SJCRH30 (cell line): Measurements from ENCODE around the gene MAPK13. TPM values are rescaled to one million over a fixed set of nuclear protein-coding genes. Genes with fewer than 3 reads are reported as not detected.
"Not testable (repeated sequence)": the region's sequence is repeated elsewhere in the genome, so short reads cannot be mapped to it uniquely, and the experiment has no call there.

Source experiments
- DNase-seq, 2 experiments: peaks; one replicate each; pipeline ENCODE4 v3.0.0-alpha.2; 2015 to 2020
- H3K27ac ChIP-seq: fragments of 250-450 bp; sonication (Bioruptor Pico); 2 replicates; pipeline ENCODE4 v1.5.1; 2020; ENCODE audit warnings: mild to moderate bottlenecking, moderate library complexity
- H3K27me3 ChIP-seq: fragments of 250-450 bp; sonication (Bioruptor Pico); 2 replicates; pipeline ENCODE4 v1.5.1; 2020; ENCODE audit warnings: mild to moderate bottlenecking, moderate library complexity
- H3K36me3 ChIP-seq: fragments of 250-450 bp; sonication (Bioruptor Pico); 2 replicates; pipeline ENCODE4 v1.5.1; 2020; ENCODE audit warnings: mild to moderate bottlenecking, moderate library complexity
- H3K4me1 ChIP-seq: fragments of 250-450 bp; sonication (Bioruptor Pico); 2 replicates; pipeline ENCODE4 v1.5.1; 2020; ENCODE audit warnings: mild to moderate bottlenecking, moderate library complexity
- H3K4me3 ChIP-seq: fragments of 250-450 bp; sonication (Bioruptor Pico); 2 replicates; pipeline ENCODE4 v1.5.1; 2020; ENCODE audit warnings: mild to moderate bottlenecking, moderate library complexity
- H3K9me3 ChIP-seq: fragments of 250-450 bp; sonication (Bioruptor Pico); replicated peaks from 2 replicates; pipeline ENCODE4 v1.5.1; 2020; ENCODE audit warnings: mild to moderate bottlenecking, moderate library complexity
- total RNA-seq: library from RNA; depleted of rRNA; stranded (reverse); fragments of >200 nt; shearing (Covaris generic); gene quantifications from 2 replicates; pipeline ENCODE4 v1.2.3, GENCODE V29; 2014

MAPK13 gene
- total RNA-seq, 1 experiment from 2014 or later: 0.08 TPM

GRCh38 chr6:36120018-36120417, 10.3 kb upstream of the MAPK13 start:
- DNase-seq: no peak
- no peaks in the 10 kb centered on the region for H3K36me3 ChIP-seq
- H3K4me1 ChIP-seq: no peaks in the 10 kb centered on the region
- H3K27ac ChIP-seq: no peak overlapping the region
- H3K9me3 ChIP-seq: no peaks in the 10 kb centered on the region
- H3K27me3 ChIP-seq: no peaks in the 10 kb centered on the region
- no peak overlapping the region for H3K4me3 ChIP-seq

GRCh38 chr6:36120539-36120938, 9.8 kb upstream of the MAPK13 start:
- no peak overlapping the region for H3K4me3 ChIP-seq
- no peaks in the 10 kb centered on the region for H3K4me1 ChIP-seq
- no peak for DNase-seq
- H3K9me3 ChIP-seq: no peaks in the 10 kb centered on the region
- H3K36me3 ChIP-seq: no peaks in the 10 kb centered on the region
- no peak overlapping the region for H3K27ac ChIP-seq
- H3K27me3 ChIP-seq: no peaks in the 10 kb centered on the region

- no peaks in the 10 kb centered on the region for H3K9me3 ChIP-seq
- H3K36me3 ChIP-seq: no peaks in the 10 kb centered on the region
- H3K27me3 ChIP-seq: no peaks in the 10 kb centered on the region
- no peak for DNase-seq
- no peak overlapping the region for H3K27ac ChIP-seq
- H3K4me1 ChIP-seq: no peaks in the 10 kb centered on the region
- no peak overlapping the region for H3K4me3 ChIP-seq
Measured at GRCh38 chr6:36120979-36121786, 9.1 kb upstream of the MAPK13 start.

- H3K27ac ChIP-seq: no peak overlapping the region
- DNase-seq: no peak
- H3K9me3 ChIP-seq: no peaks in the 10 kb centered on the region
- no peaks in the 10 kb centered on the region for H3K27me3 ChIP-seq
- H3K4me3 ChIP-seq: no peak overlapping the region
- no peaks in the 10 kb centered on the region for H3K36me3 ChIP-seq
- no peaks in the 10 kb centered on the region for H3K4me1 ChIP-seq
Measured at GRCh38 chr6:36121787-36122494, 8.4 kb upstream of the MAPK13 start.

GRCh38 chr6:36122495-36123269, 7.6 kb upstream of the MAPK13 start:
- Histone ChIP-seq H3K36me3 (no peaks in the 10 kb centered on the region), H3K4me1 (no peaks in the 10 kb centered on the region), H3K4me3 (no peak overlapping the region), H3K27ac (no peak overlapping the region), H3K9me3 (no peaks in the 10 kb centered on the region), H3K27me3 (no peaks in the 10 kb centered on the region)
- DNase-seq: no peak

GRCh38 chr6:36123270-36124139, 6.8 kb upstream of the MAPK13 start:
- Histone ChIP-seq H3K27me3 (no peaks in the 10 kb centered on the region), H3K27ac (no peak overlapping the region), H3K4me3 (no peak overlapping the region), H3K9me3 (no peaks in the 10 kb centered on the region), H3K4me1 (no peaks in the 10 kb centered on the region), H3K36me3 (no peaks in the 10 kb centered on the region)
- peak; percentile 76 to 85 for DNase-seq

- H3K27ac ChIP-seq, H3K9me3 ChIP-seq, DNase-seq, H3K36me3 ChIP-seq, H3K4me1 ChIP-seq, H3K27me3 ChIP-seq, H3K4me3 ChIP-seq: not testable (repeated sequence)
Measured at GRCh38 chr6:36124346-36124745, 6.0 kb upstream of the MAPK13 start.

- no peaks in the 10 kb centered on the region for H3K27me3 ChIP-seq
- H3K36me3 ChIP-seq: no peaks in the 10 kb centered on the region
- H3K4me1 ChIP-seq: no peaks in the 10 kb centered on the region
- no peak overlapping the region for H3K27ac ChIP-seq
- H3K4me3 ChIP-seq: no peak overlapping the region
- DNase-seq: no peak
- H3K9me3 ChIP-seq: no peaks in the 10 kb centered on the region
Measured at GRCh38 chr6:36124881-36125280, 5.4 kb upstream of the MAPK13 start.

- H3K4me3 ChIP-seq: no peak overlapping the region
- no peaks in the 10 kb centered on the region for H3K27me3 ChIP-seq
- H3K36me3 ChIP-seq: no peaks in the 10 kb centered on the region
- H3K4me1 ChIP-seq: no peaks in the 10 kb centered on the region
- H3K27ac ChIP-seq: no peak overlapping the region
- H3K9me3 ChIP-seq: no peaks in the 10 kb centered on the region
- no peak for DNase-seq
Measured at GRCh38 chr6:36125575-36125974, 4.7 kb upstream of the MAPK13 start.

GRCh38 chr6:36126121-36126520, 4.2 kb upstream of the MAPK13 start:
- Histone ChIP-seq H3K9me3 (no peaks in the 10 kb centered on the region), H3K4me3 (no peak overlapping the region), H3K36me3 (no peaks in the 10 kb centered on the region), H3K27ac (no peak overlapping the region), H3K4me1 (no peaks in the 10 kb centered on the region), H3K27me3 (no peaks in the 10 kb centered on the region)
- no peak for DNase-seq

- H3K27ac ChIP-seq: no peak overlapping the region
- no peak for DNase-seq
Measured at GRCh38 chr6:36126553-36127458, 3.5 kb upstream of the MAPK13 start.

GRCh38 chr6:36127462-36128016, 2.8 kb upstream of the MAPK13 start:
- Histone ChIP-seq H3K4me1 (peaks cover 12% of the 10 kb centered on the region), H3K27ac (no peak overlapping the region), H3K36me3 (no peaks in the 10 kb centered on the region), H3K4me3 (no peak overlapping the region), H3K9me3 (no peaks in the 10 kb centered on the region), H3K27me3 (no peaks in the 10 kb centered on the region)
- DNase-seq: no peak

More at GRCh38 chr6:36126553-36127458, 3.5 kb upstream of the MAPK13 start:
- Histone ChIP-seq H3K36me3 (no peaks in the 10 kb centered on the region), H3K4me1 (peaks cover 5% of the 10 kb centered on the region), H3K4me3 (no peak overlapping the region), H3K9me3 (no peaks in the 10 kb centered on the region), H3K27me3 (no peaks in the 10 kb centered on the region)

GRCh38 chr6:36128073-36128472, 2.2 kb upstream of the MAPK13 start:
- Histone ChIP-seq H3K27ac (no peak overlapping the region), H3K27me3 (no peaks in the 10 kb centered on the region), H3K4me1 (peaks cover 13% of the 10 kb centered on the region), H3K9me3 (no peaks in the 10 kb centered on the region), H3K36me3 (no peaks in the 10 kb centered on the region), H3K4me3 (no peak overlapping the region)
- no peak for DNase-seq
